HepG2 (cell line): ENCODE data around the gene TMEM269. TPM values are rescaled to one million over a fixed set of nuclear protein-coding genes. Genes with fewer than 3 reads are reported as not detected.

Experiments
- ATAC-seq: fragments of 200-7000 bp; cut with Tn5 transposase; 3 replicates; pipeline ENCODE4 v1.9.1; 2020; ENCODE audit warnings: mild to moderate bottlenecking, moderate library complexity
- BruUV-seq: library from RNA; stranded (reverse); fragments of 400-500 nt; replicated peaks from 2 replicates; lab custom pipeline; 2021; lab: Mats Ljungman, UMichigan
- CTCF ChIA-PET: fragments of 300-600 bp; formaldehyde crosslinking; extraction: SDS; loops from one replicate; lab custom pipeline; 2021; ENCODE audit warnings: low total read pairs, inconsistent platforms, low intra/inter-chr PET ratio; lab: Yijun Ruan, JAX
- POLR2A ChIA-PET: fragments of 350-600 bp; sonication (Branson Sonifier 250); formaldehyde crosslinking; loops from one replicate; lab custom pipeline; 2020; ENCODE audit warnings: antibody characterized with exemption, inconsistent platforms; lab: Yijun Ruan, JAX
- DNase-seq: peaks from one replicate; pipeline ENCODE4 v3.0.0-alpha.2; 2015; ENCODE audit warnings: low spot score
- FAIRE-seq: peaks from 3 replicates; lab custom pipeline; 2011; peaks lifted over from hg19 to GRCh38; lab: Jason Lieb, UNC
- H2AFZ ChIP-seq: one replicate; pipeline ENCODE4 v1.6.1; 2011; ENCODE audit warnings: low read length, inconsistent platforms
- H3K27ac ChIP-seq: fragments of 300-600 bp; 3 replicates; pipeline ENCODE4 v1.8.0; 2011; ENCODE audit warnings: mixed run types, mild to moderate bottlenecking, mixed read lengths, low read length, inconsistent platforms; ENCODE audit not compliant: insufficient read depth; ENCODE audit errors: extremely low read length
- H3K27me3 ChIP-seq, 2 experiments: fragments of 200-600 bp in 1 of 2; 2 replicates in 1 of 2; 3 replicates in 1 of 2; pipeline versions ENCODE4 v1.6.0 to v1.8.0; 2011; ENCODE audit warnings: low read length in 2 of 2, mild to moderate bottlenecking in 2 of 2, moderate library complexity in 2 of 2, inconsistent platforms in 1 of 2; ENCODE audit not compliant: insufficient read depth in 2 of 2, control insufficient read depth in 1 of 2
- H3K36me3 ChIP-seq, 2 experiments: fragments of 200-600 bp in 1 of 2; replicated peaks in 1 of 2; 2 replicates in 1 of 2; 3 replicates in 1 of 2; pipeline versions ENCODE4 v1.5.1 to v1.8.0; 2011; ENCODE audit warnings: low read length in 2 of 2, inconsistent platforms in 1 of 2; ENCODE audit not compliant: insufficient read depth in 2 of 2, control insufficient read depth in 1 of 2
- H3K4me1 ChIP-seq: 2 replicates; pipeline ENCODE4 v1.5.1; 2012; ENCODE audit warnings: low read length, inconsistent platforms; ENCODE audit not compliant: insufficient read depth
- H3K4me2 ChIP-seq: 2 replicates; pipeline ENCODE4 v1.6.0; 2011; ENCODE audit warnings: low read depth, low read length, inconsistent platforms
- H3K4me3 ChIP-seq, 3 experiments: fragments of 200-600 bp in 1 of 3; sonication (generic), shearing (Covaris generic) in 1 of 3; replicated peaks in 1 of 3; 2 replicates each; pipeline ENCODE4 v1.5.1; 2011 to 2016; ENCODE audit warnings: low read length in 3 of 3, inconsistent platforms in 2 of 3, low read depth in 2 of 3, mild to moderate bottlenecking in 2 of 3, control low read depth in 1 of 3, mixed read lengths in 1 of 3; ENCODE audit not compliant: insufficient read depth in 1 of 3
- H3K79me2 ChIP-seq: one replicate; pipeline ENCODE4 v1.6.1; 2011; ENCODE audit warnings: low read length, inconsistent platforms; ENCODE audit not compliant: insufficient read depth
- H3K9ac ChIP-seq: 2 replicates; pipeline ENCODE4 v1.6.0; 2011; ENCODE audit warnings: mild to moderate bottlenecking, low read depth, low read length, inconsistent platforms; ENCODE audit not compliant: insufficient read depth
- H3K9me3 ChIP-seq: 2 replicates; pipeline ENCODE4 v1.5.1; 2012; ENCODE audit warnings: mild to moderate bottlenecking, low read length
- H4K20me1 ChIP-seq: 2 replicates; pipeline ENCODE4 v1.6.0; 2011; ENCODE audit warnings: inconsistent platforms, mild to moderate bottlenecking, low read length, moderate library complexity; ENCODE audit not compliant: insufficient read depth
- EEA1 ChIP-seq: sonication (generic); formaldehyde crosslinking; IDR thresholded peaks from 2 replicates; pipeline ENCODE4 v1.5.1; 2020; ENCODE audit warnings: mild to moderate bottlenecking, missing genetic modification reagents, borderline replicate concordance
- GABPA ChIP-seq, 2 experiments: IDR thresholded peaks; 2 replicates each; pipeline ENCODE4 v1.6.1; 2011 to 2016; ENCODE audit warnings: low read depth in 2 of 2, low read length in 1 of 2, missing biosample characterization in 1 of 2, missing genetic modification characterization in 1 of 2
- HNF1B ChIP-seq: sonication (generic); formaldehyde crosslinking; IDR thresholded peaks from 2 replicates; pipeline ENCODE4 v1.5.1; 2020; ENCODE audit warnings: mild to moderate bottlenecking, moderate library complexity, missing genetic modification reagents
- KLF11 ChIP-seq: IDR thresholded peaks from 2 replicates; pipeline ENCODE4 v1.6.1; 2016; ENCODE audit warnings: missing compliant biosample characterization
- ZFP36 ChIP-seq: fragments of 150-350 bp; IDR thresholded peaks from 2 replicates; pipeline ENCODE4 v1.6.1; 2018; ENCODE audit warnings: borderline replicate concordance, low read length, low read depth; ENCODE audit not compliant: partially characterized antibody
- ZNF17 ChIP-seq: sonication (generic); formaldehyde crosslinking; IDR thresholded peaks from 2 replicates; pipeline ENCODE4 v1.5.0; 2020; ENCODE audit warnings: mild to moderate bottlenecking, missing genetic modification reagents
- ZNF225 ChIP-seq: sonication (generic); formaldehyde crosslinking; IDR thresholded peaks from 2 replicates; pipeline ENCODE4 v1.4.0; 2020; ENCODE audit warnings: mild to moderate bottlenecking, missing genetic modification reagents
- ZNF775 ChIP-seq: sonication (generic); formaldehyde crosslinking; IDR thresholded peaks from 2 replicates; pipeline ENCODE4 v1.4.0; 2020; ENCODE audit warnings: missing genetic modification reagents, mild to moderate bottlenecking, moderate library complexity, borderline replicate concordance
- WGBS: methylation state at CpG from one replicate; pipeline ENCODE4 v1.1.6; 2017; ENCODE audit warnings: low lambda C conversion rate; 5-methylcytosine and 5-hydroxymethylcytosine counted together
- in situ Hi-C: cut with HindIII; loops from 2 replicates; pipeline ENCODE4 v1.10.0; 2017; ENCODE audit warnings: low pct_unique_long_range_greater_than_20kb; ENCODE audit not compliant: extremely low pct_ligation_motif_present
- intact Hi-C: fragments of 100-400 bp; cut with micrococcal nuclease; formaldehyde crosslinking; loops from one replicate; pipeline ENCODE4 v1.10.0; 2022; ENCODE audit not compliant: unreplicated experiment
- polyA plus RNA-seq, 8 experiments: library from polyadenylated mRNA; depleted of rRNA in 3 of 8; stranded (reverse) in 7 of 8; unstranded in 1 of 8; fragments of >200 nt; fragmentation: Illumina TruSeq in 4 of 8; extraction: Trizol in 4 of 8; gene quantifications; 2 replicates each; pipeline versions ENCODE4 v1.2.1 to v1.2.3, GENCODE V29; 2011 to 2016; ENCODE audit warnings: low read depth in 4 of 8, missing spikeins in 1 of 8, mixed read lengths in 1 of 8; ENCODE audit not compliant: insufficient read depth in 1 of 8
- total RNA-seq, 5 experiments: library from RNA; depleted of rRNA; stranded (reverse); fragments of >200 nt; fragmentation: Illumina TruSeq; extraction: Trizol; gene quantifications; 2 replicates each; pipeline ENCODE4 v1.2.3, GENCODE V29; 2016; ENCODE audit warnings: low read depth in 1 of 5
- TF ChIP-seq, protein P1 (sequence below): sonication (generic); formaldehyde crosslinking; IDR thresholded peaks from 2 replicates; pipeline ENCODE4 v1.5.0; 2020; ENCODE audit warnings: missing genetic modification reagents

Gene TMEM269
- total and polyA plus RNA-seq, 2 of the 13 experiments (the other 11 are each of a cell fraction or from before 2014, with no cell fraction given), result 0.15 to 0.21 TPM

DNA sequence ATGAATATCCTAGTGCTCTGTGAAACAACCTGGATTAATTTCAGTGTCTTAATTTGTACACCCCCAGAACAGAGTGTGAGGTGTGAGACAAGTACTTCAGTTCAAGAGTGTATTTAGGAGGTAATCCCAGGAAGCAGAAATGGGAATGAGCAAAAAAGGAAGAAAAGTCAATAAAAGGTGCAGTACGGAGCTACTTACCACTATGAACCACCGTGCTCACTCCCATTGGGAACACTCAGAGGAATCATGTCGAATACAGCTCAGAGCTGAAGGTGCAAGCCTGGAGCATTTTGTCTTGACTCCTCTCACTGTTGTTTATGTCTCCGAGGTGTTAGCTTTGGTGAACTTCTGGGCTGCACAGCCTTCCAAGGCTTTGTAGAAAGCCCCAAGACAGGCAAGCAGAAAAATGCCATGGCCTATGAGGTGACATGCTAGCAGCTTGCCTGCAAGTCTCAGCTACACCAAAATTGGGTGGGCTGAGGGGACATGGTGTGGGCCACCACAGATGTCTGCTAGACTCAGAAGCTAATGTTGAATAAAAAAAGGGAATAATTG, 39.8 kb downstream of the TMEM269 start (continued):
- no peak for TF ChIP-seq GABPA (IDR thresholded peaks at IDR 0.05; ENCODE audit: low read depth, low read length)
- TF ChIP-seq GABPA (CRISPR knock-in tag; IDR thresholded peaks at IDR 0.05; ENCODE audit: low read depth), result no peak
- no peak for TF ChIP-seq ZFP36

GRCh38 chr1:42825036-42825851, 40.5 kb downstream of the TMEM269 start:
- TF ChIP-seq ZNF775 (CRISPR knock-in tag), result no peak
- TF ChIP-seq ZNF17 (CRISPR knock-in tag), result no peak
- TF ChIP-seq KLF11 (CRISPR knock-in tag), result no peak
- TF ChIP-seq, protein P1, sequence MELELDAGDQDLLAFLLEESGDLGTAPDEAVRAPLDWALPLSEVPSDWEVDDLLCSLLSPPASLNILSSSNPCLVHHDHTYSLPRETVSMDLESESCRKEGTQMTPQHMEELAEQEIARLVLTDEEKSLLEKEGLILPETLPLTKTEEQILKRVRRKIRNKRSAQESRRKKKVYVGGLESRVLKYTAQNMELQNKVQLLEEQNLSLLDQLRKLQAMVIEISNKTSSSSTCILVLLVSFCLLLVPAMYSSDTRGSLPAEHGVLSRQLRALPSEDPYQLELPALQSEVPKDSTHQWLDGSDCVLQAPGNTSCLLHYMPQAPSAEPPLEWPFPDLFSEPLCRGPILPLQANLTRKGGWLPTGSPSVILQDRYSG (CRISPR knock-in tag), result no peak
- TF ChIP-seq EEA1 (CRISPR knock-in tag), result no peak
- no peak for TF ChIP-seq HNF1B
- no peak for TF ChIP-seq ZNF225
- Histone ChIP-seq H3K27me3 (no peaks in the 10 kb centered on the region), H3K79me2 (no peaks in the 10 kb centered on the region), H4K20me1 (no peaks in the 10 kb centered on the region), H3K36me3 (no peaks in the 10 kb centered on the region), H3K4me1 (peaks cover 28% of the 10 kb centered on the region), H3K4me2 (no peak overlapping the region), H2AFZ (no peak overlapping the region), H3K9me3 (no peaks in the 10 kb centered on the region), H3K9ac (no peak overlapping the region), H3K4me3 (no peak overlapping the region), H3K27ac (no peak overlapping the region)
- BruUV-seq, result no TSS peak
- ATAC-seq (no peak), DNase-seq (no peak), FAIRE-seq (no peak)
- ChIA-PET POLR2A (interaction anchor here (1.4 kb wide), 1 partner anchor 21 kb away, joined by 11 read pairs; the partner anchor contains the start of gene ZNF691), CTCF (no interaction called here)
- 94% methylated on average over 9 of the region's 10 CpGs for WGBS
- intact Hi-C loops, result no loop called here
- in situ Hi-C loops, result no loop called here
